ENCODE results near the gene ARID5A. TPM values are rescaled to one million over a fixed set of nuclear protein-coding genes. Genes with fewer than 3 reads are reported as not detected.

The ARID5A gene
- total RNA-seq, 1 experiment from 2014 or later, result 4.1 TPM

DNA sequence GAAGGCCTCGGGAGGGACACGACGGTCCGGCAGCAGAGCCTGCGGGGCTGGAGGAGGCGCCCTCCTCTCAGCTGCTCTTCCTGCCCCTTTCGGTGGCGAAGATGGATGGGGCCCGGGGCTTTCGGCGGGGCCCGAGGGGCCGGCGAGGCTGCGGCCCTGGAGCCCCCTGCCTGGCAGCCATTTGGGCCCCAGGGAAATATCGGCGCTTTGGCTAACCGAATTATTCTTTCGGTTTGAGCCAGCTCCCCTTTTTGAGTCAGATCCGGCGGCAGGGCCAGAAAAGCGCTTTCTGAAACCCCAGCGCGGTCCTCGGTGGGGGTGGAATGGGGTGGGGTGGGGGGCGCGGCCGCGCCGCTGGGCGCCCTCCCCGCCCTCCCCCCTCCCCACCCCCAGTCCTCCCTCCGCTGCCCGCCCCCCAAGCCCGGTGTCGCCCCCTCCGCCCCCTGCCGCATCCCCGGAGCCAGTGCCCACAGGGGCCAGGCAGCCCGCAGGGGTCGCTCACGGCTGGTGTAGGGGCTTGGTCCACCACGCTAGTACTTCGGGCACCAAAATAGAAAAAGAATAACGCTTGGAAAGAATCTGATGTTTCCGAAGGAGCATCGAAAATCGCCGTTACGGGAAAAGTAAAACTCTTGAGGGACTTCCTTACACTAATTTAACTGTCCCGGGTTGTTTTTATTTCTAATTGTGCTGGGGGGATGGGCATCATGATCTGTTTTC is 9.1 kb upstream of the ARID5A start:
- DNase-seq (ENCODE audit: low read depth), result no peak

DNA sequence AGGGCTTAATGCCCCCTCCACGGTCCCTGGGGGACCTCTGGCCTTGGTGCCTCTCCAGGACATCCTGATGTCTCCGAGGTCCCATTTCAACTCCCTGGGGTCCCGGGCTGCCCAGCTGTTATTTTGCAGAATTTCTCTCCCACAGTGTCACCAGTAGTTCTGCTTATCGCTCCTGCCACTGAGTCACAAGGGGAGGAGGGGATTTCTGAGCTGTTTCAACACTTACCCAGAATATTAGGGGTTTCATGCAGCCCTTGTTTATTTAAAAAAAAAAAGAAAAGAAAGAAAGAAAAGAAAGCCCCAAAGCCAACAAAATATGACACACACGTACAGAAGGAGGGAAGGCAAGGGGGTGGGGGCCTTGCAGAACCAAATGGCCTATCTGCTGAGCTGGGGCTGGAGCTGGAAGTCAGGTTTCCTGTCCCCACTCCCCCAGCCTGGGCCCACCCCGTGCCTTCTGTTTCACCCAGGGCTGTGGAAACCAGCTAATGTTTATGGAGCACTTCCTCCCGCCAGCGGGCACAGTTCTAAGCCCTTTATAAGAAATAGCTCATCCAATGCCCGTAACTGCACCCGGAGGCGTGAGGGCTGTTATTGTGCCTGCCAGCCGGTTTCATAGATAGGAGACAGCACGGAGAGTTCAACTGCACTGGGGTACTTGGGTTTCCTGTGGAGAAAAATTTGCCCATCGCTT is 8.4 kb upstream of the ARID5A start:
- DNase-seq (ENCODE audit: low read depth), result no peak

DNA sequence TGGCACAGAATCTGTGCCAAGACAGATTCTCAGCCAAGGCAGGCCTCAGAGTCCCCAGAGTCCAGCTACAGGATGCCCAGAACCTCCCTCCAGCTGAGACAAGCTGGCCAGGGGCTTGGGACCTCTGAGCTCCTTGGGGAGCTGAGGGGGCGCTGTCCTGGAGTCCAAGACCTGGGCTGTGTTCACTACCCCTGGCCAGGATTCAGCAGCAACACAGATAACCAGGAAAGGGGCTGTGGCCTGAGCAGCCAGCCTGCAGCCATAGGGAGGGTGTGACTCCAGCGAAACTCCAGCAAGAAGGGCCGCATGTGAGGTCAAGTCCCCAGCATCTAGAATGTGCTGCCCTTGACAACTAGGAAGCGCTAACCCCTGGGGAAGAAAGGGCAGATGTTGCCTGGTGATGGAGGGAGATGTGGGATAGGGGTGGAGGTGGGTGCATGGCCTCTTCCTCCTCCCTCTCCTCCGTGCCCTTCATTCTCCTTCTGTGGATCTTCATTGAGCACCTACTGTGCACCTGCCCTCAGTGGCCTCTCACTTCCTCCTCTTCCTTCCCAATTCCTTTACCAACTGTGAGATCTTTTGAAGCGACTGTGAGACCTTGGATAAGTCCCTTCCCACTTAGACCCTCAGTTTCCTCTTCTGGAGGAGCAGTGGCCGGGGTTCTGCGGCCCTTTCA is 7.7 kb upstream of the ARID5A start:
- DNase-seq (ENCODE audit: low read depth), result no peak

DNA sequence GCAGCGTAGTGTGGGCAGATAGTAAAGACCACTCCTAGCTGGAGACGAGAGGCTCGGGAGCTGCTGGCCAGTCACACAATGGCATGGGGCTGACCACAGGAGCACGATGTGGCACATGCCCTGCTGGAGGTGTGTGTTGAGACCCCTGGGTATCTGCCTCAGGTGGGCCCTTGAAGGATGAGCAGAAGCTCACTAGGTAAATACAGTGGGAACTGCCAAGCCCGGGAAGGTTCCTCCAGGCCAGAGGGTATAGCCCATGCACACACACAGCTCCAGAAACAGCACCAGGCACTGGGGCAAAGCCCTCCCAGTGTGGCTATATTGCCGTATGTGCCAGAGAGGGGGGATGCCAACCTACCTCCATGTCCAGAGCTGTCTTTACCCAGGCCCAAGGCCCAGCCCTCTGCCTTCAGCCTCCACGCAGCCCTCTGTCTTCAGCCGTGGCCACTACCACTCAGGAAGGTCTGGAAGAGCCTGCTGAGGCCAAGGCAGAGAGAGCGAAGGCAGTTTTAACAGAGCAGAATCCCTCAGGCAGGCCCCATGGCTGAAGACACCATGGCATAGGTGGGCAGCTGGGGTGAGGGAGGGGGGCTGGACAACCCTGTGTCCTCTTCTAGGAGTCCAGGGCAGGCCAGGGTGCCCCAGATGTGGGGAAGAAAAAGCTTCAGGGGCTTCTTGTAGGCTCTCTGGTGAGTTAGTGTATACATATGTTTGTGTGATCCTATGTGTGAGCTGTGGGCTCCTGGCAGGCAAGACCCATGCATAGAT is 7.0 kb upstream of the ARID5A start:
- DNase-seq (ENCODE audit: low read depth), result no peak

DNA sequence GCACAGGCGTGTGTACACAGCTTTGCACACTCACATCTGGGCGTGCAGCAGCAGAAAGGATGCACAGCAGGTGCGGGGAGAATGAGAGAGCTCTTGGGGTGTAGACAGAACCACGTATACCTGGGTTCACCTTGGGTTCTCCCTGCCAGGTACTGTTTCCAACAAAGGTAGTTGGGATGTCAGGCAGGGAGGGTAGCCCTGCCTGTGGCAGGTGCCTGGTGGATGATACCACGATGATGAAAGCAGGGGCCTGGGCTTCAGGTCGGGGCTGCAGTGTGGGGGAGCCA is 6.5 kb upstream of the ARID5A start:
- no peak for DNase-seq (ENCODE audit: low read depth)

DNA sequence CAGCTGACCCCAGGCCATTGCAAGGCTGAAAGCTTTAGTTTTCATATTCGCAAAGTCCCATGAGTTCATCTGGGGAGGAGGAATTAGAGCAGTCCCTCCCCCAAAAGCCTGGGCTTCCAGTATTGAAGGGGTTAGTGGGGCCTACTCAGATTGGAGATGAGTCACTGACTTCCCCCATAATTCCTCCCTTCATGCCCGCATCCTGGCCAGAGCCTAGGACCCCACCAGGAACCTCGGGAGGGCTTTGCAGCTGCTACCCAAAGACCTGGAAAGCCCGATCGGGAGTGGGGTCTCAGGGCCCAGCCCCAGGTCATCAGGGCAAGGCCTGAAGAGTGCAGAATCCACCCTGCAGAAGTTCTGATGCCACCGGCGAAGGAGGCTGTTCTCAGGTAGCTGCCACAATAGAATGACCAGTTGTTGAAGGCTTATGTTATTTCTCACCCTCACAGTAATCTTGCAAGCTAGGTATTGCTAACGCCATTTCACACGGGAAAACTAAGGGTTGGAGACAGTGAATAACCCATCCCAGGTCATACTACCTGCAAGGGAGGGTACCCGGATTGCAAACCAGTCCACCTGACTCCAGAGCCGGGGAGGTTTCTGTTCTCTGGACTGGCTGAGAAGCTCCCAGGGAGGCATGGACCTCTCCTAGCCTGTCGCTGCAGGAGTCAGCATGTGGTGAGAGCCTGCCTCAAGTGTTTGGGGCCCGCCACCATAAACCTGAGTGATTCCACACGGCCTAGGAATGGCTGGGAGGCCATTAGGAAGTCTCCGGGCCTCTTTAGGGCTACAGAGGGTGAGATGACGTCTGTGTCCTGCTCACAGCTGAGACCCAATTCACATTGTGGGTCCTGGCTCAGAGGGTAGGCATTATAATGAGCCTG is 5.8 kb upstream of the ARID5A start:
- no peak for DNase-seq (ENCODE audit: low read depth)

DNA sequence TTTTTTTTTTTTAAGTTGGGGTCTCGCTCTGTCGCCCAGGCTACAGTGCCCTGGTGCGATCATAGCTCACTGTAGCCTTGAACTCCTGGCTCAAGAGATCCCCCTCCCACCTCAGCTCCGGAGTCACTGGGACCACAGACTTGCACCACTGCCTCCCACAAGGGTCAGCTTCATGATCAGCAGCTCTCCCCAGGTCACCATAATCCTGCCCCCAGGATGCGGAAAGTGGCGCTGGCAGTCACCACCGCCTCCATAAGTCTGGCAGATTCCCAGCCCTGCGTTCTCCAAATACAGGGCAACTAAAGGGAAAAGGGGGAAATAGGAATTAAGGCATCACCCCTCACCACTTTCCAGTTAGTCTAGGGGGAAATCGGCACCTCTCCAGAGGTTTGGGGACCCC is 5.2 kb upstream of the ARID5A start:
- no peak for DNase-seq (ENCODE audit: low read depth)

DNA sequence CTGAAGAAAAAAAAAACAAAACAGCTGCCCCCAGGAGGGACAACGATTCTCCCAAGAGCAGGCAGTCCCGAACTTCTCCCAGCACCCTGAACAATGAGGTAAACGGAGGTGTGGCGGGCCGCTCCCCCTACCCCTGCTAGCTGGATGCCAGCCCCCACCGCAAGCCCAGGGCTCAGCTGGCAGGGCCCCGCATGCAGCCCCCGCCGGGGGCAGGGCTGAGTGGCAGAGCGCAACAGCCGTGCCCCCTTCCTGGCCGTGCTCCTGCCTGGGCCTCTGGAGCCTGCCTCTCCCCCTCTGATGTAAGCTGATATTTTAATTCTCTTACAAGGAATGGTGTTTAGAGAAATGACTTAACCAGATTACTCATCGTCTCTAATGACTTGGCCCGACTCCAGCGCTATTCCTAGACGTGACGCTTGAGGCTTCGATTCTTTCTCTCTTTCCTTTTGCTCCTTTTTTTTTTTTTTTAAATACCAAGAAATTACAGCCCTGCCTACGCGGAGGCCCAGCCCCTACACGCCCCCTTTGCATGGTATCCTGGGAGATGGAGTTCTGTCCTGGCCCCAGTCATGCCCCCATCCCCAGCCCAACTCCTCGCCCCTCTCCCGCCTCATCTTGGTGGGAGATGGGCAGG is 4.6 kb upstream of the ARID5A start:
- DNase-seq (ENCODE audit: low read depth), result peak; percentile 96

DNA sequence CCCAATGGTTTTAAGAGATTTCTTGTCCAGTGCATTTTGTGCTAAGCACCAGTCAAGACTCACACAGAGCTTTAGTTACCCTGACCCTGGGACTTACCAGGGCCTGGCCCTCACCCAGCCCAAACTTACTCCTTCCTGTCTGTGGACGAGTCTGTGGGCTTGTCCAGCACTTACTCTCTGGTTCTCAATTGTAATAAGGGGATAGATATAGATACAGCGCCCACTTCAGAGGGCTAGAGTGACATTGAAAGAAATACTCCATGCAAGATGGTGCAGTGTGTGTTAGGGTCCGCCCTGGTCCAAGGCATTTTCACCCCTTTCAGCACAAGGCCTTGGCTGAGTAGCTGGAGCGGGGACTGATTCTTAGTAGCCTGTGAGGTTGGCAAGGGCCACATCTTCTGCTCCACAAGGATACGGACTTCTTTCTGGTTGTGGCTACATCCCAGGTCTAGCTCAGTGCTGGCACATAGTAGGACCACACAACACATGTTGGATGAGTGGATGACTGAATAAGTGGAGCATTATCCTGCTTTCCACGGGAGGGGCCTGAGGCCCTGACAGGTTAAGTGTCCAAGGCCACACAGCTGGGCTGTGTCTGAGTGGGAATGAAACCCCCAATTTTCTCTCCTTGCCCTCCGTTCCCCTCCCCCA is 3.8 kb upstream of the ARID5A start:
- DNase-seq (ENCODE audit: low read depth), result no peak

DNA sequence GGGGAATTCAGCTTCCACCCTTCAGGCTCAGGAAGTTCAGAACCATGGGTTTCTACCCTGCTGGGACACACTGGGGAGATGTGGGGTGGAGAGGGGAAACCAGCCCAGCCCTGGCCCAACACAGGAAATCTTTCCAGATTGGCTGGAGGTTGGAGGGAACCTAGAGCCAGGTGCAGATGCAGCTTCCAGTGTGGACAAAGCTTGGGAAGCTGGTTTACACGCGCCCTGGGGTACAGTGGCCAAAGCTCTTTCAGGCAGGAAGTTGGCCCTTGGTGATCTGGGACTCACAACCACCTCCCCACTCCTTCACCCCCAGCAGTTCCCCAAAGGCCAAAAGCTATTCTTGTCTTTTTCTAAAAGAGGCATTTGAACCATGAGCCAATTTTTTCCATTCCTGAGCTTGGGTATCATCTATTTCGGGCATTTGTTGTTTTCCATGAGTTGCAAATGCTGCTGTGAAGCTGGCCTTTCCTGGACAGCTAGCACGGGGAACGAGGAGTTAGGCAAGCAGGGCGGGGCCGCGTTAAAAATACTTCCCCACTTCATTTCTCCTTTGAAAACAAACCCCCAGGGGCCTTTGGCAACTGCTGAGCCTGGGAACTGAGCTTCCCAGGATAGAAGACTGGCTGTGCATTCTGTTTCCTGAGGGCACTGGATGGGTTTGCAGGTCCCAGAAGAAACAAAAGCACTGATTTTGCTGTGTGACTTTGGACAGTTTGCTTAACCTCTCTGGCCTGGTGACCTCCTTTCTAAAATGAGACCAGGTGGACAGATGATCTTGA is 3.1 kb upstream of the ARID5A start:
- DNase-seq (ENCODE audit: low read depth), result no peak

DNA sequence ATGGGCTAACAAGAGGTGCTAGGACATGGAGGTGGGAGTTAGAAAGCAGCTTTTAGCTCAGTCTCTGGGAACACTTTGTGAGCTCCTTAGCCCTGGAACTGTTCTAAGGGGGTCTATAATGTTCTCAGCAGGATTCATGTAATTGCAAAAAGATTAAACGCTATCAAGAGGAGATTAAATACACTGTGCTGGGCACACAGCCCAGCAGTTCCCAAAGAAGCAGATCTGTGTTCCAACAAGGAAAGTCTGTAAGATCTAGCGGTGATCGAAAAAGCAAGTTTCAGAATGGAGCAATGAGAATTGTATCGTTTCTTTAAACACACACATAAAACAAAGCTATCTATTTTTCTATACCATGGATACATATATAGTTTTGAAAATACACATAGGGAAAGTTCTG is 2.4 kb upstream of the ARID5A start:
- no peak for DNase-seq (ENCODE audit: low read depth)

DNA sequence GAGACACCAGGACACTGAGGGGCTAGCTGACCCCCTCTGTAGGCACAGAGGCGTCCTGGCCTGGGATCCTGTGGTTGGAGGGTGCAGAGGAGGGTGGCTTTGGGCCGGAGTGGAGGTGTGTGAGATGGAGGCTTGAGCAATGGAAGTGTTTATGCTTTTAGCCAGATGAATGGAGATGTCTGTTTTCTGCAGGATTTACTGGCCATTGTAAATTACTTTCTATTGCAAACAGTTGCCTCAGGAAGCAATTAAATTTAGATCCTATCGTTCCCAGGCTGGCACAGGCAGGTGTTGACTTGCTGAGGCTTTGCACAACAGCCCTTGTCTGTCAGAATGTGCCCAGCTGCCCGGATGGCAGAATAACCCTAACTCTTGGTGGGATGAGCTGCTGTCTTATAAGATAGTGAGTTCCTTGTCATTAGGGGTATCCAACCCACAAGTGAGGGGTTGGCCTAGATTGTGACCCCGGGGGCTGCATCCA is 1.8 kb upstream of the ARID5A start:
- no peak for DNase-seq (ENCODE audit: low read depth)

DNA sequence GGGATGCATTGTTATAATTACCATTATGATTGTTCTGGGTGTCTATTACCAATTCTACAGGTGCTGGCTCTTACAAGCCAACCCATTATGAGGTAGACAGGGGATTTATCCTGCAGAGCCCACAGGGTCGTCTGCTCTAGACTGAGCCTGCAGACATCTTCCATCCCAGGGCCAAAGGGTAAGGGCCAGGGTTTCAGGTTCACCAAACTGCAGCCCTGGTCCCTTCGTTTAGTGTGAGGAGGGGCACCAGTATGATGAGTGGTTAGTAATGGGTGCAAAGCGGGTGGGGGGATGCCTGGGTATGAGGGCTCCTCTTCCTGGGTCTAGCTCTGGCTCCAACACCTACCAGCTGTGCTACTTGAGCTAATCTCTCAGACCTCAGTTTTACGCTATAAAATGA is 1.2 kb upstream of the ARID5A start:
- no peak for DNase-seq (ENCODE audit: low read depth)

DNA sequence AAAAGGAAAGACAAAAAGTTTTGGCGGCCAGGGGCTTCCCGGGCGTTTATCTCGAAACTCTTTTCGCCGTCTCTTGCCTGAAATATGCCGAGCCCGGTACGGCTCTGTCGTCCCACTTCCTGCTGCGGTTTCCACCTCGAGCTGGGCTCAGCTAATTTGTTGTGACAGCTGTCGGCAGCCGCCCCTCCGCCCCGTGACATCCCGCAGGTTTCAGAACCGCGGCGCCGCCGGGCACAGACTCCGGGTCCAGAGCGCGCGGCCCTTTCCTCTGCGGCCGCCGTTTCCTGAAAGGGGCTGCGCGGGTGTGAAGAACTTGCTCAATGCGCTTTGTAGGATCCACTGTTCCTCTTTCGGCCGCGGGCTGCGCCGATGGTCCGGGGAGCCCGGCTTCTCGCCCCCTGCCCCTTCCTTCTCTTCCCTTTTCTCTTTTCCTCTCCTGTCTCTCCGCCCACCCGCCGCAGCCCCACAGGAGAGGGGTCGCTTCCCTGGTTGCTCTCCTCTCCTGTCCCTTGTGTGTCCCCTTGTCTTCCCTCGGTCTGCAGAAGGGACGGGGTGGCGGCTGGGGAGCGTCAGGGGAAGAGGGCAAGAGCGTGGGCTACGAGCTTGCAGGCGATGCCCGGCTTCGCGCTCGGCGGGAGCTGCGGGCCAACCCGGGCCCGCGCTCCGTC is 648 bp downstream of the ARID5A start:
- peak; percentile 39 for DNase-seq (ENCODE audit: low read depth)

DNA sequence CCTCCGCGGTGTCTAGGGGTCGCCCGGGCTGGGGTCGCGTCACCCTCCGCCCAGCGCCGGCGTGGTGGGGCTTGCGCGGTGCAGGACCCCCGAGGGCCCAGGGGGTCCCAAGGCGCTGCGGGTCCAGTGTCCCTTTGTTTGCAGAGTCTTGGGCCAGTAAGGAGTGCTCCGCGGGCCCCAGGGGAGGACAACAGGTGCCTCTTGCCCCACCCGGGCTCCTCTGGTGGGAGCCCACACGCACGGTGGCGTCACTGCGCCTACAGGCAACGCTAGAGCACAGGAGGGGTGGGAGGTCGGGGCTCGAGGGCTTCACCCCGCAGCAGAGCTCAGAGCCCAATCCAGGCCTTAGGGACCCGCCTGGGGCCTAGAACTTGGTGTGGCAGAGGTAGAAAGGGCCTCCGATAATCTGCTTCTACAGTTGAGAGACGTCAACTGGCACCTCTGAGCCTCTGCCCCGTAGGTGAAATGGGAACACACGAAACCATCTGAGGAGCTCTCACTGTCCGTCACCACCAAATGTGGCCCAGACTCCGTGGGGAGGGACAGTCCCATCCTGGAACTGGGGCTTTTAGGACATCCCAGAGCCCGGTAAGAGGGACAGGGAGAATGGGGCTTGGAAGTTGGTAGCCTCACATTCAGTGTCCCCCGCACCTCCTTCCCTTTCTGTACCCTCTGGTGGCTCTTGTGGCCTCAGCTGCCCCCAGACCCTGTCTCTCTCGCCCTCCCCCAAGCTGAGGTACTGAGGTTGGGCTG is 1.4 kb downstream of the ARID5A start:
- no peak for DNase-seq (ENCODE audit: low read depth)

DNA sequence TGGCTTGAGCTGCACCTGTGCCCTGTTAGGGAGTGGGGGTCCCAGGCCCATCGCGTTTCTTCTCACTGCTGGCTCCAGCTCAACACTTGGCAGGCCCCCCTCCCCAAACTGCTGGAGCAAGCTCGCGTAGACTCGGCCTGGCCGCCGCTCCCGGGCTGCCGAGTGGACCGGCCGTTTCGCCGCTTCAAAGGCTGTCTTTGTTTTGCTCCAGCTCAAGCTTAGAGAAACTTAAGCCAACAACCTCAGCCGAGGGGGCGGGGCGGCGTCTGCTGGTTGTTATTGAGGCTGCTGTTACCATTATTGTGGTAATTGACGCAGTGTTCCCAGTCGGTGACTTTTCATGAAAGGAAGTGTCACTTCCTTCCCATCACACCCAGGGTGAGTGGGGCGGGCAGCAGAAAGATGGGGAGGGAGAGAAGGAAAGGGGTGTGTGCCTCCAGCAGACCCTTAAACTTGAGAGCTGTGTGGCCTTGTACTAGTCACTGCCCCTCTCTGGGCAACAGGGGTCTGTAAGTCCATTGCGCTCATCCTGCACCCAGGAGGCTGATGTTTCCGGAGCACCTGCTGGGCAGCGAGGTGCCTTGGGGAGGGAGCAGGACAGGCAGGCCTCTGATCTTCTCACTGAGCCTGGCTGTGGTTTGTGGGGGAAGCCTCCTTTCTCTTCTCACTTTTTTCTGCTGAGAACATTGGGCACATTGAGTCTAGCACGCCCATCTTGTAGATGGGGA is 2.1 kb downstream of the ARID5A start:
- DNase-seq (ENCODE audit: low read depth), result no peak

Measured in HT1080 (cell line).